IgD-negative memory B cell (primary cell): Measurements from ENCODE around the gene BMP8A. TPM values are rescaled to one million over a fixed set of nuclear protein-coding genes. Genes with fewer than 3 reads are reported as not detected.
"Not testable (repeated sequence)": the region's sequence is repeated elsewhere in the genome, so short reads cannot be mapped to it uniquely, and the experiment has no call there.

Source experiments
- H3K27ac Mint-ChIP-seq, 3 donors: one replicate each; pipeline ENCODE4 v1.8.0; 2020 to 2022; ENCODE audit warnings: mild to moderate bottlenecking in 3 of 3, mixed read lengths in 3 of 3, moderate library complexity in 1 of 3
- H3K27me3 Mint-ChIP-seq: one replicate; pipeline ENCODE4 v1.8.0; 2021; ENCODE audit warnings: mixed read lengths
- H3K36me3 Mint-ChIP-seq: one replicate; pipeline ENCODE4 v1.8.0; 2020; ENCODE audit warnings: mild to moderate bottlenecking, mixed read lengths
- H3K4me1 Mint-ChIP-seq, 3 donors: one replicate each; pipeline ENCODE4 v1.8.0; 2020 to 2022; ENCODE audit warnings: mixed read lengths in 3 of 3, mild to moderate bottlenecking in 1 of 3
- H3K4me3 Mint-ChIP-seq, 4 donors: one replicate each; pipeline ENCODE4 v1.8.0; 2020 to 2022; ENCODE audit warnings: mild to moderate bottlenecking in 4 of 4, mixed read lengths in 4 of 4, moderate library complexity in 3 of 4
- H3K9me3 Mint-ChIP-seq, 3 donors: one replicate each; pipeline ENCODE4 v1.8.0; 2020 to 2021; ENCODE audit warnings: mixed read lengths in 3 of 3, mild to moderate bottlenecking in 1 of 3
- polyA plus RNA-seq: library from polyadenylated mRNA; unstranded; fragments of 300-500 nt; fragmentation: Illumina TruSeq; gene quantifications from one replicate; pipeline ENCODE4 v1.2.3, GENCODE V29; 2021

Gene BMP8A
- polyA plus RNA-seq, 1 donor from 2014 or later, result 0.21 TPM

DNA sequence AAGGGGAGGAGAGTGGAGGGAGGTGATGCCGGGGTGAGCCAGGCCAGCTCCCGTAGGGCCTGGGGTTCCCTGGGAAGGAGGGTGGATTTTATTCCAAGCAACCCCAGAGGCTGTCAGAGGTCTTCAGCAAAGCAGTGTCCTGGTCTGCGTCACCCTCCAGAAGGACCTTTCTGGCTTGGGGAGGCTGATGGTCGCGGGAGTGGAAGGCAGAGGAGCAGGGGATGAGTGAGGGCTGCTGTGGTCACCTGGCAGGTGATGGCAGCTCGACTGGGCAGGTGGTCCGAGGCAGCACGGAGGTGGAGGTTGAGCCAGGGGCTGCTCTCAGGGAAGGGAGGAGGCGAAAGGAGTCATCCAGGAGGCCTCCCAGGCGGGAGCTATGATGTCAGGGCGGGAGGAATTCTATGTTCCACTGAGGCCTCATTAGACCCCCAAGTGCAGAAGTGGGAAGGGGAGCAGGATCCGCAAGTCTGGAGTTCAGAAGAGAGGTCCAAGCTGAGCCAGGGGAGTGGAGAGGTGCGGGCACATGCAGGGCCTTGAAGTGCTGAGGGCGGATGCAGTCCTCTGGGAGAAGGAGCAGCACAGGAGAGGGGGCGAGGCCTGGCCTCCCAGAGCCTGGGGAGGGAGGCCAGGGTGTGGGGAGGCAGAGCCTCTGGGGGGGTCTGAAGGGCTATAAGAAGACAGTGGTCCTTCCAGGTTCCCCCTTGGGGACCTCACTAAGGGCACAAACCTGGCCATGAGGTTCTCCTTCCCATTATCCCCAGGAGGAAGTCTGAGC is 33.3 kb downstream of the BMP8A start:
- Mint-ChIP-seq H3K4me1 (peaks cover 16 to 23% (median 20%) of the 10 kb centered on the region in 3 donors), H3K36me3 (peaks cover 1% of the 10 kb centered on the region), H3K9me3 (no peaks in the 10 kb centered on the region), H3K4me3 (peak overlapping the region in 2 of 4 donors; percentile 85 to 90), H3K27ac (peak overlapping the region in 2 of 3 donors; percentile 76 to 93), H3K27me3 (no peaks in the 10 kb centered on the region)

DNA sequence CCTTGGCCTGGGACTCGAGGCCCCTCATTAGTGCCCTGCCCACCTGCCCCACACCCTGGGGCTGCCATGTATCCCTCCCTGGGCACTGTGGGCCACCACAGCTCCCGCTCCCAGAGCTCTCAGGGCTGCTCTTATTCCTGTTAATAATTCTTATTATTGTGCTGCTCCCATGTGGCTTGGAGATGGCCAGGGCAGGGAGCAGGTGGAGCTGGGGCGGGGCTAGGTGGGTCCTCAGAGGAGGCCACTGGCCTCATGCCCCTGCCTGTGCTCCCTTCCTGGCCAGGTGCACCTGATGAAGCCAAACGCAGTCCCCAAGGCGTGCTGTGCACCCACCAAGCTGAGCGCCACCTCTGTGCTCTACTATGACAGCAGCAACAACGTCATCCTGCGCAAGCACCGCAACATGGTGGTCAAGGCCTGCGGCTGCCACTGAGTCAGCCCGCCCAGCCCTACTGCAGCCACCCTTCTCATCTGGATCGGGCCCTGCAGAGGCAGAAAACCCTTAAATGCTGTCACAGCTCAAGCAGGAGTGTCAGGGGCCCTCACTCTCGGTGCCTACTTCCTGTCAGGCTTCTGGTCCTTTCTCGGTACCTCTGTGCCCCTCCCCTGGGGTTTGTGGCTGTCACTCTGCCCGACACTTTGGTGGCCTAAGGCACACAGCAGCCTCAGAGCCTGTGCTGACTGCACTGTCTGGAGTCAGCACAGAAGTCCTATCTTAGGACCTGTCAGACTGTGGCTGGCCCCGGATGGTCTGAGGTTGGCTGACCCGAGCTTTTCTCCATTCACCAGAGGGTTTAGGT is 34.1 kb downstream of the BMP8A start:
- Mint-ChIP-seq H3K36me3 (peaks cover 1% of the 10 kb centered on the region), H3K27me3 (no peaks in the 10 kb centered on the region), H3K9me3 (no peaks in the 10 kb centered on the region), H3K27ac (peak overlapping the region; percentile 57 to 93 (median 67)), H3K4me1 (peaks cover 16 to 23% (median 20%) of the 10 kb centered on the region in 3 donors), H3K4me3 (peak overlapping the region; percentile 4 to 86 (median 74))

DNA sequence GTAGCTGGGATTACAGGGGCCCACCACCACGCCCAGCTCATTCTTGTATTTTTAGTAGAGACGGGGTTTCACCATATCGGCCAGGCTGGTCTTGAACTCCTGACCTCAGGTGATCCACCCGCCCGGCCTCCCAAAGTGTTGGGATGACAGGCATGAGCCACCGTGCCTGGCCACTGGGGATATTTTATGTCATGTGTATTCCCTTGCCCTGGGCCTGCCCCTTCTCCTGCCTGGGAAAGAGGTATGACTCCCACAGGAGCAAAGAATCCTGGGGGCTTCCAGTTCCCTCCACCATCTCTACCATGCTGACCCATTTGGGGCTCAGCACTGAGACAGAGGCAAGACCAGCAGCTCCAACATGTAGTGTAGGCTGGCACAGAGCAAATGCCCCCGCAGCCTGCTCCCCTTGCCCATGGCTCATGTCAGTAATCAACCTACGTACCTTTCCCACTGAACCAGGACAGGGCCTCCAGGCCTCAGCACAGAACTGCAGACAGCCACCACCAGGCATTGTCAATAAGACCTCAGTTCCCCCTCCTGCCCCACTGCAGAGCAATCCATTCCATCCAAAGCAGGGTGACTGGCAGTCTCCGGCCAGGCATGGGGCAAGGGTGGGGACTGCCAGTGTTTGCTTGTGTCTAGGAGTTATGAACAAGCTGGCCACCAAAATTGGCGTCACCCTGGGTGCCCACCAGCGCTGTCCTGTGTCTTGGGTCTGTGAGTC is 35.2 kb downstream of the BMP8A start:
- H3K27ac Mint-ChIP-seq, result peak overlapping the region in 1 of 3 donors; percentile 93
- no peaks in the 10 kb centered on the region for H3K9me3 Mint-ChIP-seq
- H3K4me1 Mint-ChIP-seq, result peaks cover 16 to 23% (median 20%) of the 10 kb centered on the region in 3 donors
- peak overlapping the region in 1 of 4 donors; percentile 67 for H3K4me3 Mint-ChIP-seq
- H3K36me3 Mint-ChIP-seq, result peaks cover 1% of the 10 kb centered on the region
- no peaks in the 10 kb centered on the region for H3K27me3 Mint-ChIP-seq

DNA sequence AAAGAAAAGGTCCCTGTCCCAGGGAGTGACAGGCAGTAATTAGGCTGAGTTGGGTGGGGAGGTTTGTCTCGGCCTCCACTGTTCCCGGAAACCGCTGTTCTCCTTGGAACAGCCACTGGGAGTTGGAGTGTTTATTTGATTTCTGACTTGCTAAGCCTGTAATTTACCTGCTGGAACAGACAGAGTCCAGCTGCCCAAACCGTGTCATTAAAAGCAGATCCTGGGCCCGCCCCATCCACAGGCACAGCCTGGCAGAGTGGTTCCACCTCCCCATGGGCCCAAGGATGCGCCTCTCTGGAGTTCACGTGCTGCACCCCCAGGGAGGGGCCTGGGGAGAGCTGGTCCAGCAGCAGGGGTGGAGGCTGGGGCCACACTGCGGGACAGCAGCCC is 35.7 kb downstream of the BMP8A start:
- H3K27ac Mint-ChIP-seq, result peak overlapping the region in 1 of 3 donors; percentile 73
- H3K9me3 Mint-ChIP-seq, H3K27me3 Mint-ChIP-seq, H3K4me3 Mint-ChIP-seq, H3K36me3 Mint-ChIP-seq: not testable (repeated sequence)
- peaks cover 16 to 23% (median 20%) of the 10 kb centered on the region in 3 donors for H3K4me1 Mint-ChIP-seq

DNA sequence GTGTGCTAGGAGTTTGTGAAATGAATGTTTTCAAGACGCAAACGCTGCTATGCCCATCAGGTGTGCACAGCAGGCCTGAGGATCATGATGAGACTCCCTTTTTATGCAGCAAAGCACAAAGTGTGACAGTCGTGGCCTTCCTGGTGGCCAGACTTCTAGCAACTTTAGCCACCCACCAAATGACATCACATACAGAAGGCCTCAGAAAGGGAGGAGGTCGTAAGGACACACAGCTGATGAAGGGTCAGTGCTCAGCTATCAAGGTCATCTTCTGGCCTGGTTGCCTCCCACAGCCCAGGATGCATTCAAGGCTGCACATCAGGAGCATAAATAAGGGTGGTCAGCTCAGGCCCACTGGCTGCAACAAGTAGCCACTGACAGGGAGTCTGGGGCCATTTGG is 36.6 kb downstream of the BMP8A start:
- H3K9me3 Mint-ChIP-seq, result no peaks in the 10 kb centered on the region
- H3K27me3 Mint-ChIP-seq, result no peaks in the 10 kb centered on the region
- peaks cover 5% of the 10 kb centered on the region for H3K36me3 Mint-ChIP-seq
- no peak overlapping the region for H3K27ac Mint-ChIP-seq
- no peak overlapping the region for H3K4me3 Mint-ChIP-seq
- H3K4me1 Mint-ChIP-seq, result peaks cover 16 to 23% (median 20%) of the 10 kb centered on the region in 3 donors

DNA sequence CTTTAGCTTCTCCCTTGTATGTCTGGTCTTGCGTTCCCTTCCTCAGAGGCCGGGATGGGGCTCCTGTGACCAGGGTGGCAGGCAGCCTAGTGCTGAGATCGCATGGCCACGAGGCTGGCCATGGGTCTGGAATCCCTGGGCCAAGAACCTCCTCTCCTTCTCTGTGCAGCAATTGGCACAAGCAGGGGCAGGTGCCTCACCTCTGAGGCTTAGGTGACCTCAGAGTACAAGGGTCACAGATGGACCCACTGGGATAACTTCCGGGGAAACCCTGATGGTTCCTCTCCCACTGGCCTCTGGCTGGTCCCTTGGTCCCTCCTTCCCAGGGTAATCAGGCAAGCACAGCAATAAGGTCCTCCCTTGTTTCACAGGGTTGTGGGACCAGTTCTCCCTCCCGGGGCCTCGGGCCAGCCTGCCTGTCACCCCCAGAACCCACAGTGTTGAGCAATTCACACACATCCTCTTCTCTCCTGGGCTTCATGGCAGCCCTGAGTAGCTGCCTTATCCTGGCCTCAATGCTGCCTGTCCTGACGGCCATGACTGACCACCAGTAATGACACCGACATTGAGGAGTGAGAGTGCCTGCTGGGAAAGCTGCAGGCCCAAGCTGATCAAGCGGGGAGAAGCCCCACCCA is 38.6 kb downstream of the BMP8A start:
- H3K4me1 Mint-ChIP-seq, result peaks cover 8 to 12% (median 9%) of the 10 kb centered on the region in 3 donors
- peaks cover 8% of the 10 kb centered on the region for H3K36me3 Mint-ChIP-seq
- no peak overlapping the region for H3K4me3 Mint-ChIP-seq
- H3K27me3 Mint-ChIP-seq, result no peaks in the 10 kb centered on the region
- H3K27ac Mint-ChIP-seq, result no peak overlapping the region
- H3K9me3 Mint-ChIP-seq, result no peaks in the 10 kb centered on the region

DNA sequence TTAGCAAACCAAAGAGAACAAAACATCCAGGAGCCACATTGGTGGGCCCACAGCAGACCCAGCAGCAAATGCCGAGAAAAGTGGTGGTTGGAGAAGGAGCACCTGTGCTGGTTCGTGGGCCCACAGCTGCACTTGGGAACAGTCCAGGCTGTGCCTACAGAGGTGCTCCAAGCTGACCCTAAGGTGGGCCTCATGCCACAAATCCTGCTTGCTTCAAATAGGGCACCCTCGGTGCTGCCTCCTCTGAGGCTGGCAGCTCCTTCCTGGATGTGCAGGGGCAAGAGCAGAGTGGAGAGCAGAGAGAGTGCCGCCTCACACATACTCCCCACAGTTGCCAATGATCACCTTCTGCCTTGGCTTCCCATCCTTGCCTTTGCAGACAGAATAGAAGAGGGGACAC is 40.1 kb downstream of the BMP8A start:
- H3K36me3 Mint-ChIP-seq, result peaks cover 8% of the 10 kb centered on the region
- H3K4me3 Mint-ChIP-seq, result no peak overlapping the region
- no peaks in the 10 kb centered on the region for H3K27me3 Mint-ChIP-seq
- H3K9me3 Mint-ChIP-seq, result no peaks in the 10 kb centered on the region
- no peak overlapping the region for H3K27ac Mint-ChIP-seq
- peaks cover 0 to 3% (median 0%) of the 10 kb centered on the region in 3 donors for H3K4me1 Mint-ChIP-seq

DNA sequence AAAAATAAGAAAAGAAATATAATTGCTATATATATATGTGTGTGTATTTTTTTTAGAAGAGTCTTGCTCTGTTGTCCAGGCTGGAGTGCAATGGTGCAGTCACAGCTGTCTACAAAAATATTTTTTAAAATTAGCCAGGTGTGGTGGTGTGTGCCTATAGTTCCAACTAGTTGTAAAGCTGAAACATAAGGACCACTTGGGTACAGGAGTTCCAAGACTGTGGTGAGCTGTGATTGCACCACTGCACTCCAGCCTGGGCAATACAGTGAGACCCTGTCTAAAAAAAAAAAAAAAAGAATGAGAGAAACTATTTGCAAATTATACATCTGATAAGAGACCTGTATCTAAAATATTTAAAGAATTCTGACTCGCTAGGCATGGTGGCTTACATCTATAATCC is 42.0 kb downstream of the BMP8A start:
- no peaks in the 10 kb centered on the region for H3K4me1 Mint-ChIP-seq
- H3K9me3 Mint-ChIP-seq, result no peaks in the 10 kb centered on the region
- H3K4me3 Mint-ChIP-seq, result no peak overlapping the region
- no peaks in the 10 kb centered on the region for H3K27me3 Mint-ChIP-seq
- peaks cover 8% of the 10 kb centered on the region for H3K36me3 Mint-ChIP-seq
- H3K27ac Mint-ChIP-seq, result peak overlapping the region in 1 of 3 donors; percentile 53

DNA sequence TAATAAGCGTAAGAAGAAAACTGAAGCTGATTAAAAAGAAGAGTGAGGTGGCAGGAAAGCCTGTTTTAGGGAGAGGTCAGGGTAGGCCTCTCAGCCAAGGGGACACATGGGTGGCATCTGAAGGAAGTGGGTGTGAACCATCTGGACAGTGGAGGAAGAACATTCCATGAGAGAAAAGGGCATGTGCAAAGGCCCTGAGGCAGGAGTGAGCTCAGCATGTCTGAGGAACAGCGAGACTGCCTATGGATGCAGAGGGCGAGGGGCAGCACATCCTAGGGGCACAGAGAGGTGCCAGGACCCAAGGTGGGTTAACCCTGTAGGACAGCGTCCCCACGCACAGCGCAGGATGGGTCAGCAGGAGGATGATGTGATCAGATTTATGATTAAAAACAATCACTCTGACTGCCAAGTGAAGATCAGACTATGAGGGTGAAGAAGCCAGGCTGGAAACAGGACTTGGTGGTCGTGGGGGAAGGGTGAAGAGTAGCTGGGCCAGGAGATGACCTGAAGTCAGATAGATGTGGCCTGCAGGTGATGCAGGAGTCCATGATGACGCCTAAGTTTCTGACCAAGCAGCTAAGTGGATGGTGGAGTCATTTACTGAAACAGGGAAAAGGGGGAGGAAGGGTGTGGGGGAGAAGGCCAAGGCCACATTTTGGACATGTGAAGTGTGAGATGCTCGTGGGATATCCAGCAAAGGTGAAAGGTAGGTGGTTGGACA is 47.3 kb downstream of the BMP8A start:
- Mint-ChIP-seq H3K9me3 (peaks cover 0 to 1% (median 0%) of the 10 kb centered on the region in 3 donors), H3K27ac (peak overlapping the region in 1 of 3 donors; percentile 76), H3K4me1 (peaks cover 10 to 17% (median 17%) of the 10 kb centered on the region in 3 donors)

DNA sequence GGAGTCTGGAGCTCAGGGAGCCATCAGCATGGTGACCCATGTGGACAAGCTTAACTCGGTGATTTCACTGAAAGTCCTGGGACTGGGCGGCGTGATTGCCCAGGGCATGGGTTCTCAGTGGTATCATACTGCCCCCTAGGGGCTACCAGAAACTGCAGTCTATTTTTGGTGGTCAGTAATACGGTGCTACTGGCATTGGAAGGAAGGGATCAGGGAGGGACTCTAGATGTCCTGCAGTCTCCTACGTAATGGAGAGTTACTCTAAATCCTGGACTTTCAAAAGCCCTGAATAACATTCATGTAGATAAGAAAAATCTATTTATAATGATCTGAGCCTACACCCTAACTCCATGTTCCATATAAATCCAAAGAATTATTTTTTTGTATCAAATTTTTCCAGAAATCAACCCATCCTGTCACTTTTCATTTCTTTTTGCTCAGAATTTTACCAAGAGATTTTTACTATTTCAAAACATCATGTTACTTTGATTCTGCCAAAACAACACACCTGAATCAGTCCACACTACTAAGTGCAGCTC is 47.9 kb downstream of the BMP8A start:
- Mint-ChIP-seq H3K36me3 (peaks cover 9% of the 10 kb centered on the region), H3K4me1 (peaks cover 12 to 20% (median 20%) of the 10 kb centered on the region in 3 donors), H3K9me3 (peaks cover 0 to 1% (median 0%) of the 10 kb centered on the region in 3 donors), H3K27ac (peak overlapping the region in 1 of 3 donors; percentile 76), H3K4me3 (peak overlapping the region in 1 of 4 donors; percentile 11), H3K27me3 (no peaks in the 10 kb centered on the region)

More for the DNA sequence above, 47.3 kb downstream of the BMP8A start:
- Mint-ChIP-seq H3K4me3 (no peak overlapping the region), H3K36me3 (peaks cover 9% of the 10 kb centered on the region), H3K27me3 (no peaks in the 10 kb centered on the region)

DNA sequence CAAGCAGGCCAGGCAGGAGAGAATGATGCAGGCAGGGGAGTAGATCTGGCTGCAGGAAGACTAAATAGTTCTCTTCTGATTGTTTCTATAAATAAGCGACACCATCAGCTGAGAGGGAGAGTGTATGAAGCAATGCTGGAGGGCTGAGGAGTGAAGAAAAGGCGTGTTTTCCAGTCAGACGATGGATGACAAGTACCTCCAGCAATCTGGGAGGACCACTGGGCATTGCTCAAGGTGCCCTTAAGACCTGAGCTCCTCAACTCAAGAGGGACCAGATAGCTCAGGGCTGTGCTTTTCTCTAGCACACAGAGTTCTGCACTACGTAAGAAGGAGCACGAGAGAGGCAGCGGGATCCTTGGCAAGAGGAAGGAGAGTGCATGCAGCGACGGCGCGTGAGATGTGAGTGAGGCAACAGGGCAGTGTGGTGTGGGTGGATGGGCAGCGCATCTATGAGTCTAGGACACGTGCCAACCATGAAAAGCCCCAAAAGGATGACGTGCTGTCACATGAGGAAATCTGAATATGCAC is 49.1 kb downstream of the BMP8A start:
- Mint-ChIP-seq H3K4me3 (no peak overlapping the region), H3K9me3 (peaks cover 0 to 1% (median 0%) of the 10 kb centered on the region in 3 donors), H3K36me3 (peaks cover 8% of the 10 kb centered on the region), H3K27me3 (no peaks in the 10 kb centered on the region), H3K4me1 (peaks cover 15 to 25% (median 22%) of the 10 kb centered on the region in 3 donors), H3K27ac (peak overlapping the region in 1 of 3 donors; percentile 82)

DNA sequence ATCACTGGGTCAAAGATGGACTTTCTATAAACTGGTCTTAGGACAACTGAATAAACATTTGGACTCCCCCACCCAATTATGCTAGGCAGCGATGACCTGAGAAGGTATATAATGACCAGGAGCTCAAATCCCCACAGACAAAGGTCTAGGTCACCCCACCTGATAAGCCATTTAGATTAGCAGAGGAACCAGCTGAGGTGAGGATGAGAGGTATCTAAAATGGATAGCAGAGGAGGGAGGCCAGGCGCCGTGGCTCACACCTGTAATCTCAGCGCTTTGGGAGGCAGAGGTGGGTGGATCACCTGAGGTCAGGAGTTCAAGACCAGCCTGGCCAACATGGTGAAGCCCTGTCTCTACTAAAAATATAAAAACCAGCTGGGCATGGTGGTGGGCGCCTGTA is 51.5 kb downstream of the BMP8A start:
- peaks cover 10% of the 10 kb centered on the region for H3K36me3 Mint-ChIP-seq
- H3K9me3 Mint-ChIP-seq, result peaks cover 0 to 1% (median 0%) of the 10 kb centered on the region in 3 donors
- H3K4me1 Mint-ChIP-seq, result peaks cover 15 to 25% (median 22%) of the 10 kb centered on the region in 3 donors
- H3K27me3 Mint-ChIP-seq, result no peaks in the 10 kb centered on the region
- H3K27ac Mint-ChIP-seq, result no peak overlapping the region
- no peak overlapping the region for H3K4me3 Mint-ChIP-seq

DNA sequence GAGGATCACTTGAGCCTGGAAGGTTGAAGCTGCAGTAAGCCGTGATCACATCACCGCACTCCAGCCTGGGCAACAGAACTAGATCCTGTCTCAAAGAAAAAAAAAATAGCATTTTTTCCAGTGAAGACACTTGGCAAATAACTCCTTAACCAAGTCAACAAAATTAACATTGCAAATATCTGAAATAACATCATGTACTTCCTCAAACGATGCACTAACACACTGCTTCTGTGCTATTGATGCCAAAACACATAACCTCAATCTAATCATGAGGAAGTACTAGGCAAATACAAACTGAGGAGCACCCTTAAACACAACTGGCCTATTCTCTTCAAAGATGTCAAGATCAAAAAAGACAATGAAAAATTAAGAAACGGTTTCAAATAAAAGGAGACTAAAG is 52.9 kb downstream of the BMP8A start:
- H3K27ac Mint-ChIP-seq, result peak overlapping the region in 1 of 3 donors; percentile 22
- H3K4me1 Mint-ChIP-seq, result peaks cover 11 to 25% (median 17%) of the 10 kb centered on the region in 3 donors
- peaks cover 14% of the 10 kb centered on the region for H3K36me3 Mint-ChIP-seq
- peaks cover 0 to 1% (median 0%) of the 10 kb centered on the region in 3 donors for H3K9me3 Mint-ChIP-seq
- H3K4me3 Mint-ChIP-seq, result no peak overlapping the region
- no peaks in the 10 kb centered on the region for H3K27me3 Mint-ChIP-seq
